HepG2 (cell line): ENCODE data around the gene DIS3L2. TPM values are rescaled to one million over a fixed set of nuclear protein-coding genes. Genes with fewer than 3 reads are reported as not detected.

Experiments
- ATAC-seq: fragments of 200-7000 bp; cut with Tn5 transposase; 3 replicates; pipeline ENCODE4 v1.9.1; 2020; ENCODE audit warnings: mild to moderate bottlenecking, moderate library complexity
- BruUV-seq: library from RNA; stranded (reverse); fragments of 400-500 nt; replicated peaks from 2 replicates; lab custom pipeline; 2021; lab: Mats Ljungman, UMichigan
- CTCF ChIA-PET: fragments of 300-600 bp; formaldehyde crosslinking; extraction: SDS; loops from one replicate; lab custom pipeline; 2021; ENCODE audit warnings: low total read pairs, inconsistent platforms, low intra/inter-chr PET ratio; lab: Yijun Ruan, JAX
- POLR2A ChIA-PET: fragments of 350-600 bp; sonication (Branson Sonifier 250); formaldehyde crosslinking; loops from one replicate; lab custom pipeline; 2020; ENCODE audit warnings: antibody characterized with exemption, inconsistent platforms; lab: Yijun Ruan, JAX
- DNase-seq: peaks from one replicate; pipeline ENCODE4 v3.0.0-alpha.2; 2015; ENCODE audit warnings: low spot score
- FAIRE-seq: peaks from 3 replicates; lab custom pipeline; 2011; peaks lifted over from hg19 to GRCh38; lab: Jason Lieb, UNC
- H2AFZ ChIP-seq: one replicate; pipeline ENCODE4 v1.6.1; 2011; ENCODE audit warnings: low read length, inconsistent platforms
- H3K27ac ChIP-seq: fragments of 300-600 bp; 3 replicates; pipeline ENCODE4 v1.8.0; 2011; ENCODE audit warnings: mixed run types, mild to moderate bottlenecking, mixed read lengths, low read length, inconsistent platforms; ENCODE audit not compliant: insufficient read depth; ENCODE audit errors: extremely low read length
- H3K27me3 ChIP-seq, 2 experiments: fragments of 200-600 bp in 1 of 2; 2 replicates in 1 of 2; 3 replicates in 1 of 2; pipeline versions ENCODE4 v1.6.0 to v1.8.0; 2011; ENCODE audit warnings: low read length in 2 of 2, mild to moderate bottlenecking in 2 of 2, moderate library complexity in 2 of 2, inconsistent platforms in 1 of 2; ENCODE audit not compliant: insufficient read depth in 2 of 2, control insufficient read depth in 1 of 2
- H3K36me3 ChIP-seq, 2 experiments: fragments of 200-600 bp in 1 of 2; replicated peaks in 1 of 2; 2 replicates in 1 of 2; 3 replicates in 1 of 2; pipeline versions ENCODE4 v1.5.1 to v1.8.0; 2011; ENCODE audit warnings: low read length in 2 of 2, inconsistent platforms in 1 of 2; ENCODE audit not compliant: insufficient read depth in 2 of 2, control insufficient read depth in 1 of 2
- H3K4me1 ChIP-seq: 2 replicates; pipeline ENCODE4 v1.5.1; 2012; ENCODE audit warnings: low read length, inconsistent platforms; ENCODE audit not compliant: insufficient read depth
- H3K4me2 ChIP-seq: 2 replicates; pipeline ENCODE4 v1.6.0; 2011; ENCODE audit warnings: low read depth, low read length, inconsistent platforms
- H3K4me3 ChIP-seq, 3 experiments: fragments of 200-600 bp in 1 of 3; sonication (generic), shearing (Covaris generic) in 1 of 3; replicated peaks in 1 of 3; 2 replicates each; pipeline ENCODE4 v1.5.1; 2011 to 2016; ENCODE audit warnings: low read length in 3 of 3, inconsistent platforms in 2 of 3, low read depth in 2 of 3, mild to moderate bottlenecking in 2 of 3, control low read depth in 1 of 3, mixed read lengths in 1 of 3; ENCODE audit not compliant: insufficient read depth in 1 of 3
- H3K79me2 ChIP-seq: one replicate; pipeline ENCODE4 v1.6.1; 2011; ENCODE audit warnings: low read length, inconsistent platforms; ENCODE audit not compliant: insufficient read depth
- H3K9ac ChIP-seq: 2 replicates; pipeline ENCODE4 v1.6.0; 2011; ENCODE audit warnings: mild to moderate bottlenecking, low read depth, low read length, inconsistent platforms; ENCODE audit not compliant: insufficient read depth
- H3K9me3 ChIP-seq: 2 replicates; pipeline ENCODE4 v1.5.1; 2012; ENCODE audit warnings: mild to moderate bottlenecking, low read length
- H4K20me1 ChIP-seq: 2 replicates; pipeline ENCODE4 v1.6.0; 2011; ENCODE audit warnings: inconsistent platforms, mild to moderate bottlenecking, low read length, moderate library complexity; ENCODE audit not compliant: insufficient read depth
- ATF7 ChIP-seq, 2 experiments: fragments of 450-650 bp in 1 of 2; sonication (generic) in 1 of 2; formaldehyde crosslinking in 1 of 2; IDR thresholded peaks; 2 replicates each; pipeline versions ENCODE4 v1.4.0 to v1.6.1; 2016 to 2020; ENCODE audit warnings: antibody characterized with exemption in 1 of 2, mild to moderate bottlenecking in 1 of 2, missing genetic modification reagents in 1 of 2
- ETV5 ChIP-seq: IDR thresholded peaks from 2 replicates; pipeline ENCODE4 v1.6.1; 2018; ENCODE audit warnings: missing biosample characterization, missing genetic modification reagents, inconsistent platforms, borderline replicate concordance
- HHEX ChIP-seq: IDR thresholded peaks from 2 replicates; pipeline ENCODE4 v1.6.1; 2016; ENCODE audit warnings: control low read depth
- NR2F6 ChIP-seq, 2 experiments: IDR thresholded peaks; 2 replicates each; pipeline ENCODE4 v1.6.1; 2016; ENCODE audit warnings: antibody characterized with exemption in 1 of 2, mild to moderate bottlenecking in 1 of 2
- SMYD3 ChIP-seq: sonication (generic); formaldehyde crosslinking; IDR thresholded peaks from 2 replicates; pipeline ENCODE4 v1.8.1; 2023; ENCODE audit warnings: mild to moderate bottlenecking, missing genetic modification reagents
- TEAD3 ChIP-seq: optimal IDR thresholded peaks from 2 replicates; pipeline ENCODE3; 2016; ENCODE audit warnings: borderline replicate concordance
- ZFY ChIP-seq: sonication (generic); formaldehyde crosslinking; IDR thresholded peaks from 2 replicates; pipeline ENCODE4 v1.4.0; 2020; ENCODE audit warnings: missing genetic modification reagents
- ZNF207 ChIP-seq: fragments of 450-650 bp; IDR thresholded peaks from 2 replicates; pipeline ENCODE4 v1.6.1; 2016; ENCODE audit warnings: antibody characterized with exemption, borderline replicate concordance
- ZNF230 ChIP-seq: sonication (generic); formaldehyde crosslinking; IDR thresholded peaks from 2 replicates; pipeline ENCODE4 v1.4.0; 2020; ENCODE audit warnings: mild to moderate bottlenecking, missing genetic modification reagents
- WGBS: methylation state at CpG from one replicate; pipeline ENCODE4 v1.1.6; 2017; ENCODE audit warnings: low lambda C conversion rate; 5-methylcytosine and 5-hydroxymethylcytosine counted together
- in situ Hi-C: cut with HindIII; loops from 2 replicates; pipeline ENCODE4 v1.10.0; 2017; ENCODE audit warnings: low pct_unique_long_range_greater_than_20kb; ENCODE audit not compliant: extremely low pct_ligation_motif_present
- intact Hi-C: fragments of 100-400 bp; cut with micrococcal nuclease; formaldehyde crosslinking; loops from one replicate; pipeline ENCODE4 v1.10.0; 2022; ENCODE audit not compliant: unreplicated experiment
- polyA plus RNA-seq, 8 experiments: library from polyadenylated mRNA; depleted of rRNA in 3 of 8; stranded (reverse) in 7 of 8; unstranded in 1 of 8; fragments of >200 nt; fragmentation: Illumina TruSeq in 4 of 8; extraction: Trizol in 4 of 8; gene quantifications; 2 replicates each; pipeline versions ENCODE4 v1.2.1 to v1.2.3, GENCODE V29; 2011 to 2016; ENCODE audit warnings: low read depth in 4 of 8, missing spikeins in 1 of 8, mixed read lengths in 1 of 8; ENCODE audit not compliant: insufficient read depth in 1 of 8
- total RNA-seq, 5 experiments: library from RNA; depleted of rRNA; stranded (reverse); fragments of >200 nt; fragmentation: Illumina TruSeq; extraction: Trizol; gene quantifications; 2 replicates each; pipeline ENCODE4 v1.2.3, GENCODE V29; 2016; ENCODE audit warnings: low read depth in 1 of 5
- TF ChIP-seq, protein P1 (sequence below): sonication (generic); formaldehyde crosslinking; IDR thresholded peaks from 2 replicates; pipeline ENCODE4 v1.8.0; 2022; ENCODE audit warnings: mild to moderate bottlenecking, missing genetic modification reagents, moderate library complexity
- TF ChIP-seq, protein P2 (sequence below): sonication (generic); formaldehyde crosslinking; IDR thresholded peaks from 2 replicates; pipeline ENCODE4 v1.5.0; 2020; ENCODE audit warnings: mild to moderate bottlenecking, missing genetic modification reagents

Gene DIS3L2
- total and polyA plus RNA-seq, 2 of the 13 experiments (the other 11 are each of a cell fraction or from before 2014, with no cell fraction given), result 7.0 to 23.9 TPM

DNA sequence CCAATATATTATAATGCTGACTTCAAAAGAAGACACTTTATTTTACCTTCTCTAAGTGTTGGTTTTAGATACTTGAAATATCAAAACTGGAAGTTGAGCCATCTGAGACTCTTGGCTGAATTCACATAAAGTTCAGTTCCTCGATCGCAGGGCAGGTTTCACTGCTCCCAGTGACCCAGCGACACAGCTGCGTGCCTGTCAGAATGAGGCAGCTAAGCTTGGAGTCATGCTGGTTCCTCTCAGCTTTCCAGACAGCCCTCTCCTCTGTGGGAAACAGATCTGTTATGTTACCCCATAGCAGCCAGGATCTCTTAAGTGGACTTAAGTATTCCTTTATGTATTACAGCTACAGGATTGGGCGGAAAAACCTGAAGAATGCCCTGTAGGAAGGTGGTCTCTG lies 274.2 kb downstream of the DIS3L2 start:
- no peaks in the 10 kb centered on the region for H3K79me2 ChIP-seq
- H3K4me3 ChIP-seq, result no peak overlapping the region
- intact Hi-C loops (no loop called here), in situ Hi-C loops (no loop called here)
- H2AFZ ChIP-seq, result no peak overlapping the region
- no peak for ATAC-seq
- BruUV-seq, result no TSS peak
- H3K4me2 ChIP-seq, result no peak overlapping the region
- POLR2A ChIA-PET, result no interaction called here
- H3K27ac ChIP-seq, result no peak overlapping the region
- H3K27me3 ChIP-seq, result no peaks in the 10 kb centered on the region
- H4K20me1 ChIP-seq, result no peaks in the 10 kb centered on the region
- H3K36me3 ChIP-seq, result peaks cover 2 to 24% of the 10 kb centered on the region in 2 experiments; a peak in 3 of 5 replicates
- CTCF ChIA-PET, result no interaction called here
- WGBS, result 96% methylated on average over 5 of the region's 5 CpGs
- H3K9ac ChIP-seq, result no peak overlapping the region
- TF ChIP-seq ZFY (no peak), ATF7 (IDR thresholded peaks at IDR 0.05) (no peak), ATF7 (CRISPR knock-in tag; IDR thresholded peaks at IDR 0.05) (no peak), TEAD3 (CRISPR knock-in tag) (no peak), ZNF207 (no peak), NR2F6 (IDR thresholded peaks at IDR 0.05) (no peak), NR2F6 (CRISPR knock-in tag; IDR thresholded peaks at IDR 0.05) (no peak), ETV5 (CRISPR knock-in tag) (no peak)
- TF ChIP-seq, protein P1, sequence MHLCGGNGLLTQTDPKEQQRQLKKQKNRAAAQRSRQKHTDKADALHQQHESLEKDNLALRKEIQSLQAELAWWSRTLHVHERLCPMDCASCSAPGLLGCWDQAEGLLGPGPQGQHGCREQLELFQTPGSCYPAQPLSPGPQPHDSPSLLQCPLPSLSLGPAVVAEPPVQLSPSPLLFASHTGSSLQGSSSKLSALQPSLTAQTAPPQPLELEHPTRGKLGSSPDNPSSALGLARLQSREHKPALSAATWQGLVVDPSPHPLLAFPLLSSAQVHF (CRISPR knock-in tag), result no peak
- TF ChIP-seq, all 625 proteins: peak for 0
- FAIRE-seq, result no peak
- DNase-seq, result no peak
- Histone ChIP-seq H3K9me3 (no peaks in the 10 kb centered on the region), H3K4me1 (no peaks in the 10 kb centered on the region)

DNA sequence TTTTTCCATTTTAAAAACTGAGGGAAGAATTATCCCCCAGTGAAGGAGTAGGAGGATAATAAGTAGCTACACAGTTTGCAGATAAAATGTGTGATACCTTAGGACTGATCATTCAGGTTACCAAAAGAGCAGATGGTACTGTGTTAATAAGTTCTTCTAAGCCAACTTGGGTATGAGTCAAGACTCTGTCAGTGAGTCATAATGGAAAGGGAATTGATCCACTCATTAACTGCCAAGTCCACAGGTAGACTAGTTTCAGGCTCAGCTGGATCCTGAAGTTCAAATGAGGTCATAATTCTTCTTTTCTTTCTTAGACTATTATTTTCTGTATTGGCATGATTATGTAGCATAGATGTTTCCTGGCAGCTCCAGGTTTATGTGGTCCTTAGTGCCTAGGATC lies 274.7 kb downstream of the DIS3L2 start:
- FAIRE-seq (peak; percentile 21), ATAC-seq (no peak), DNase-seq (no peak)
- H3K36me3 ChIP-seq, result peaks cover 2 to 27% of the 10 kb centered on the region in 2 experiments; a peak in 3 of 5 replicates
- no TSS peak for BruUV-seq
- no peaks in the 10 kb centered on the region for H4K20me1 ChIP-seq
- H3K79me2 ChIP-seq, result no peaks in the 10 kb centered on the region
- H2AFZ ChIP-seq, result no peak overlapping the region
- no peaks in the 10 kb centered on the region for H3K27me3 ChIP-seq
- H3K9ac ChIP-seq, result no peak overlapping the region
- in situ Hi-C loops (no loop called here), intact Hi-C loops (no loop called here)
- H3K4me3 ChIP-seq, result no peak overlapping the region
- H3K9me3 ChIP-seq, result no peaks in the 10 kb centered on the region
- H3K4me1 ChIP-seq, result no peaks in the 10 kb centered on the region
- H3K4me2 ChIP-seq, result no peak overlapping the region
- POLR2A ChIA-PET, result no interaction called here
- H3K27ac ChIP-seq, result no peak overlapping the region
- TF ChIP-seq ZNF230 (CRISPR knock-in tag) (no peak), ATF7 (IDR thresholded peaks at IDR 0.05) (0 out of 2 replicates have a peak, but pooled peaks have one; percentile 12), ATF7 (CRISPR knock-in tag; IDR thresholded peaks at IDR 0.05) (no peak), HHEX (CRISPR knock-in tag) (no peak), SMYD3 (no peak)
- TF ChIP-seq, protein P2, sequence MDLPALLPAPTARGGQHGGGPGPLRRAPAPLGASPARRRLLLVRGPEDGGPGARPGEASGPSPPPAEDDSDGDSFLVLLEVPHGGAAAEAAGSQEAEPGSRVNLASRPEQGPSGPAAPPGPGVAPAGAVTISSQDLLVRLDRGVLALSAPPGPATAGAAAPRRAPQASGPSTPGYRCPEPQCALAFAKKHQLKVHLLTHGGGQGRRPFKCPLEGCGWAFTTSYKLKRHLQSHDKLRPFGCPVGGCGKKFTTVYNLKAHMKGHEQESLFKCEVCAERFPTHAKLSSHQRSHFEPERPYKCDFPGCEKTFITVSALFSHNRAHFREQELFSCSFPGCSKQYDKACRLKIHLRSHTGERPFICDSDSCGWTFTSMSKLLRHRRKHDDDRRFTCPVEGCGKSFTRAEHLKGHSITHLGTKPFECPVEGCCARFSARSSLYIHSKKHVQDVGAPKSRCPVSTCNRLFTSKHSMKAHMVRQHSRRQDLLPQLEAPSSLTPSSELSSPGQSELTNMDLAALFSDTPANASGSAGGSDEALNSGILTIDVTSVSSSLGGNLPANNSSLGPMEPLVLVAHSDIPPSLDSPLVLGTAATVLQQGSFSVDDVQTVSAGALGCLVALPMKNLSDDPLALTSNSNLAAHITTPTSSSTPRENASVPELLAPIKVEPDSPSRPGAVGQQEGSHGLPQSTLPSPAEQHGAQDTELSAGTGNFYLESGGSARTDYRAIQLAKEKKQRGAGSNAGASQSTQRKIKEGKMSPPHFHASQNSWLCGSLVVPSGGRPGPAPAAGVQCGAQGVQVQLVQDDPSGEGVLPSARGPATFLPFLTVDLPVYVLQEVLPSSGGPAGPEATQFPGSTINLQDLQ (CRISPR knock-in tag), result no peak
- CTCF ChIA-PET, result no interaction called here
